ENCODE measurements around the gene DTX3. TPM values are rescaled to one million over a fixed set of nuclear protein-coding genes. Genes with fewer than 3 reads are reported as not detected.

The DTX3 gene
- total and polyA plus RNA-seq, 2 of the 13 experiments (the other 11 are each of a cell fraction or from before 2014, with no cell fraction given): 9.0 to 27.2 TPM

GRCh38 chr12:57611108-57611826 is 6.6 kb downstream of the DTX3 start, which contains the start of gene ARHGEF25 (continued):
- TF ChIP-seq E2F5 (CRISPR knock-in tag; conservative IDR thresholded peaks at IDR 0.05): no peak
- TF ChIP-seq ZNF580 (CRISPR knock-in tag; IDR thresholded peaks at IDR 0.05; ENCODE audit: borderline replicate concordance, low read depth): no peak; the same call in 1 of the 2 replicates
- no peak for TF ChIP-seq ZNF562 (CRISPR knock-in tag; IDR thresholded peaks at IDR 0.05; ENCODE audit: borderline replicate concordance)
- TF ChIP-seq ZNF550 (CRISPR knock-in tag; IDR thresholded peaks at IDR 0.05; ENCODE audit: borderline replicate concordance): no peak
- no peak for TF ChIP-seq ZNF124 (CRISPR knock-in tag; IDR thresholded peaks at IDR 0.05)
- 0 out of 2 replicates have a peak, but pooled peaks have one; percentile 42 for TF ChIP-seq KLF15 (CRISPR knock-in tag; IDR thresholded peaks at IDR 0.05; ENCODE audit: borderline replicate concordance)
- peak; percentile 66; the same call in 1 of the 2 replicates for TF ChIP-seq SAFB2 (CRISPR knock-in tag; IDR thresholded peaks at IDR 0.05; ENCODE audit: borderline replicate concordance, low read depth)
- peak; percentile 61 for TF ChIP-seq SP5 (CRISPR knock-in tag; IDR thresholded peaks at IDR 0.05; ENCODE audit: borderline replicate concordance, low read depth)
- TF ChIP-seq GATA4 (IDR thresholded peaks at IDR 0.05; ENCODE audit: borderline replicate concordance, low read depth): peak; percentile 52; the same call in 1 of the 2 replicates
- TF ChIP-seq ATAD3A (CRISPR knock-in tag; IDR thresholded peaks at IDR 0.05): no peak
- peak; percentile 76 for TF ChIP-seq SAP130 (CRISPR knock-in tag; IDR thresholded peaks at IDR 0.05; ENCODE audit: low read depth)
- no peak for TF ChIP-seq ZNF75D (CRISPR knock-in tag; IDR thresholded peaks at IDR 0.05; ENCODE audit: borderline replicate concordance)
- TF ChIP-seq ZNF331 (CRISPR knock-in tag; IDR thresholded peaks at IDR 0.05): peak; percentile 53; the same call in 1 of the 2 replicates
- TF ChIP-seq ZFP36L1 (CRISPR knock-in tag; IDR thresholded peaks at IDR 0.05): no peak
- peak; percentile 80 for TF ChIP-seq POLR2G (IDR thresholded peaks at IDR 0.05; ENCODE audit: low read depth, low read length)
- TF ChIP-seq HBP1 (CRISPR knock-in tag; IDR thresholded peaks at IDR 0.05; ENCODE audit: low read depth): 0 out of 2 replicates have a peak, but pooled peaks have one; percentile 35
- TF ChIP-seq, protein P1, sequence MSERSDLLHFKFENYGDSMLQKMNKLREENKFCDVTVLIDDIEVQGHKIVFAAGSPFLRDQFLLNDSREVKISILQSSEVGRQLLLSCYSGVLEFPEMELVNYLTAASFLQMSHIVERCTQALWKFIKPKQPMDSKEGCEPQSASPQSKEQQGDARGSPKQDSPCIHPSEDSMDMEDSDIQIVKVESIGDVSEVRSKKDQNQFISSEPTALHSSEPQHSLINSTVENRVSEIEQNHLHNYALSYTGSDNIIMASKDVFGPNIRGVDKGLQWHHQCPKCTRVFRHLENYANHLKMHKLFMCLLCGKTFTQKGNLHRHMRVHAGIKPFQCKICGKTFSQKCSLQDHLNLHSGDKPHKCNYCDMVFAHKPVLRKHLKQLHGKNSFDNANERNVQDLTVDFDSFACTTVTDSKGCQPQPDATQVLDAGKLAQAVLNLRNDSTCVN (CRISPR knock-in tag; IDR thresholded peaks at IDR 0.05; ENCODE audit: borderline replicate concordance): 0 out of 2 replicates have a peak, but pooled peaks have one; percentile 37
- peak; percentile 39 for TF ChIP-seq ASH2L (IDR thresholded peaks at IDR 0.05; ENCODE audit: insufficient read length, low read depth, low read length)
- no peak for TF ChIP-seq AFF4 (CRISPR knock-in tag; IDR thresholded peaks at IDR 0.05)
- peak; percentile 49 to 80; a peak in 3 of 4 replicates for TF ChIP-seq POLR2A (IDR thresholded peaks at IDR 0.05; ENCODE audit: insufficient read depth in 1 of 2, low read depth in 2 of 2, low read length in 2 of 2)
- TF ChIP-seq BCL6 (CRISPR knock-in tag; IDR thresholded peaks at IDR 0.05): peak; percentile 36; the same call in 1 of the 2 replicates
- no peak for TF ChIP-seq SUZ12 (IDR thresholded peaks at IDR 0.05; ENCODE audit: low read depth, low read length)
- TF ChIP-seq ETV5 (CRISPR knock-in tag; IDR thresholded peaks at IDR 0.05; ENCODE audit: borderline replicate concordance): peak; percentile 69; the same call in 1 of the 2 replicates

Data from HepG2 (cell line).